CD4-positive, alpha-beta T cell (primary cell): ENCODE data around the gene SHISA4. TPM values are rescaled to one million over a fixed set of nuclear protein-coding genes. Genes with fewer than 3 reads are reported as not detected.

ENCODE experiments used
- ATAC-seq: fragments of 200-7000 bp; cut with Tn5 transposase; one replicate; pipeline ENCODE4 v1.10.0; 2022; ENCODE audit warnings: mild to moderate bottlenecking; ENCODE audit not compliant: poor library complexity
- CTCF ChIA-PET: fragments of 350-600 bp; sonication (Branson Sonifier 250); formaldehyde crosslinking; loops from one replicate; lab custom pipeline; 2021; ENCODE audit warnings: antibody characterized with exemption, inconsistent platforms; lab: Charles Lee
- POLR2A ChIA-PET: fragments of 350-600 bp; sonication (Branson Sonifier 250); formaldehyde crosslinking; loops from one replicate; lab custom pipeline; 2021; ENCODE audit warnings: antibody characterized with exemption, inconsistent platforms; lab: Charles Lee
- DNase-seq, 14 experiments: peaks; one replicate each; pipeline ENCODE4 v3.0.0-alpha.2; 2013 to 2020; ENCODE audit warnings: mixed read lengths in 2 of 14
- H3K27ac ChIP-seq, 2 donors: one replicate each; pipeline versions ENCODE4 v1.5.1 to v1.7.0; 2013; ENCODE audit warnings: low read length in 2 of 2, low read depth in 1 of 2, mild to moderate bottlenecking in 1 of 2
- H3K27me3 ChIP-seq, 2 experiments: 1 replicate in 1 of 2; 2 replicates in 1 of 2; pipeline versions ENCODE4 v1.6.1 to v1.7.0; 2013; ENCODE audit warnings: low read length in 2 of 2, control low read depth in 1 of 2, mild to moderate bottlenecking in 1 of 2, moderate library complexity in 1 of 2; ENCODE audit not compliant: insufficient read depth in 2 of 2, control insufficient read depth in 1 of 2
- H3K36me3 ChIP-seq: one replicate; pipeline ENCODE4 v1.6.1; 2013; ENCODE audit warnings: low read length, control low read depth; ENCODE audit not compliant: insufficient read depth
- H3K4me1 ChIP-seq: one replicate; pipeline ENCODE4 v1.6.1; 2013; ENCODE audit warnings: low read length, control low read depth; ENCODE audit not compliant: insufficient read depth
- H3K4me3 ChIP-seq: one replicate; pipeline ENCODE4 v1.5.1; 2013; ENCODE audit warnings: mild to moderate bottlenecking, low read length, moderate library complexity
- H3K9me3 ChIP-seq, 2 experiments: 1 replicate in 1 of 2; 2 replicates in 1 of 2; pipeline versions ENCODE4 v1.6.1 to v1.7.0; 2013; ENCODE audit warnings: low read length in 2 of 2, mild to moderate bottlenecking in 2 of 2, control low read depth in 1 of 2, moderate library complexity in 1 of 2; ENCODE audit not compliant: control insufficient read depth in 1 of 2, insufficient read depth in 1 of 2
- H3K27ac Mint-ChIP-seq: one replicate; pipeline ENCODE4 v1.8.0; 2020; ENCODE audit warnings: mixed read lengths
- H3K27me3 Mint-ChIP-seq: one replicate; pipeline ENCODE4 v1.8.0; 2021; ENCODE audit warnings: mixed read lengths
- H3K36me3 Mint-ChIP-seq: one replicate; pipeline ENCODE4 v1.8.0; 2021; ENCODE audit warnings: low read depth, mixed read lengths
- H3K4me1 Mint-ChIP-seq: one replicate; pipeline ENCODE4 v1.8.0; 2021; ENCODE audit warnings: low read depth, mixed read lengths
- H3K4me3 Mint-ChIP-seq: one replicate; pipeline ENCODE4 v1.8.0; 2020; ENCODE audit warnings: mild to moderate bottlenecking, mixed read lengths
- H3K9me3 Mint-ChIP-seq: one replicate; pipeline ENCODE4 v1.8.0; 2020; ENCODE audit warnings: mixed read lengths
- CTCF ChIP-seq: fragments of 200-600 bp; IDR thresholded peaks from one replicate; pipeline ENCODE4 v1.8.0; 2022; ENCODE audit warnings: antibody characterized with exemption, mild to moderate bottlenecking
- intact Hi-C, 2 experiments: fragments of 100-400 bp; cut with DNase I in 1 of 2; cut with micrococcal nuclease in 1 of 2; formaldehyde crosslinking; loops; one replicate each; pipeline versions ENCODE4 v1.15.1 to v1.9.0; 2023 to 2025; cut with DNase I, micrococcal nuclease
- total RNA-seq, 174 experiments: library from RNA in 2 of 174; stranded (reverse) in 2 of 174; gene quantifications; one replicate each; pipeline ENCODE4 v1.2.3 and lab custom pipeline; 2021 to 2026

SHISA4 gene
- total RNA-seq, 2 experiments from 2014 or later, result 0.19 TPM; not detected in 1

GRCh38 chr1:201895913-201896807 lies 7.5 kb downstream of the SHISA4 start:
- Histone ChIP-seq H3K36me3 (no peaks in the 10 kb centered on the region), H3K27ac (no peak overlapping the region), H3K4me1 (peaks cover 9% of the 10 kb centered on the region), H3K4me3 (no peak overlapping the region), H3K9me3 (peaks cover 0 to 7% of the 10 kb centered on the region in 2 experiments), H3K27me3 (peaks cover 4 to 14% of the 10 kb centered on the region in 2 experiments)
- DNase-seq, result peak; percentile 61 to 89 (median 74)
- peaks cover 47% of the 10 kb centered on the region for H3K27me3 Mint-ChIP-seq
- ATAC-seq, result peak; percentile 91
- H3K9me3 Mint-ChIP-seq, result no peaks in the 10 kb centered on the region
- POLR2A ChIA-PET, result interaction anchor here (0.6 to 1.6 kb wide), 7 partner anchors 8 to 130 kb away, joined by 3 to 4 read pairs (median 4); partner anchors contain the start of genes IPO9, RNPEP and TIMM17A
- intact Hi-C loops, result loop anchor here (1.0 to 5.0 kb wide), 4 partner anchors 61 to 241 kb away; partner anchors contain the start of gene TIMM17A (in 2 of the 2)
- peak overlapping the region; percentile 46 for H3K4me3 Mint-ChIP-seq
- H3K36me3 Mint-ChIP-seq, result no peaks in the 10 kb centered on the region
- CTCF ChIA-PET, result interaction anchor here (0.6 to 2.7 kb wide), 21 partner anchors 10 to 239 kb away, joined by 3 to 19 read pairs (median 4); partner anchors contain the start of genes LMOD1, RNPEP and TIMM17A
- H3K4me1 Mint-ChIP-seq, result peaks cover 7% of the 10 kb centered on the region
- TF ChIP-seq CTCF, result peak; percentile 77
- no peak overlapping the region for H3K27ac Mint-ChIP-seq

GRCh38 chr1:201896951-201897391 lies 8.3 kb downstream of the SHISA4 start:
- no peak overlapping the region for H3K4me3 ChIP-seq
- H3K27ac ChIP-seq, result no peak overlapping the region
- H3K27me3 ChIP-seq, result peaks cover 0 to 6% of the 10 kb centered on the region in 2 experiments
- ChIA-PET POLR2A (interaction anchor here (1.6 kb wide), 1 partner anchor 68 kb away, joined by 4 read pairs; the partner anchor contains the start of gene IPO9), CTCF (interaction anchor here (0.9 to 2.7 kb wide), 4 partner anchors 40 to 106 kb away, joined by 3 to 11 read pairs (median 5); no protein-coding TSS in a partner anchor)
- Mint-ChIP-seq H3K9me3 (no peaks in the 10 kb centered on the region), H3K27ac (no peak overlapping the region), H3K27me3 (peaks cover 39% of the 10 kb centered on the region), H3K4me1 (peaks cover 7% of the 10 kb centered on the region), H3K4me3 (no peak overlapping the region), H3K36me3 (no peaks in the 10 kb centered on the region)
- H3K36me3 ChIP-seq, result no peaks in the 10 kb centered on the region
- H3K9me3 ChIP-seq, result no peaks in the 10 kb centered on the region
- TF ChIP-seq CTCF, result no peak
- DNase-seq (no peak), ATAC-seq (no peak)
- intact Hi-C loops, result loop anchor here (1.0 to 5.0 kb wide), 4 partner anchors 60 to 240 kb away; partner anchors contain the start of gene TIMM17A (in 2 of the 2)
- peaks cover 9% of the 10 kb centered on the region for H3K4me1 ChIP-seq

- H3K27ac Mint-ChIP-seq, result no peak overlapping the region
- intact Hi-C loops, result loop anchor here (5.0 kb wide), 2 partner anchors 59 to 239 kb away; partner anchors contain the start of gene TIMM17A (in 2 of the 2)
- no peak for ATAC-seq
Measured at GRCh38 chr1:201898240-201898894, 9.7 kb downstream of the SHISA4 start.

More at GRCh38 chr1:201898240-201898894, 9.7 kb downstream of the SHISA4 start:
- no peak for DNase-seq
- no peak overlapping the region for H3K4me3 Mint-ChIP-seq
- POLR2A ChIA-PET, result no interaction called here
- H3K27me3 ChIP-seq, result no peaks in the 10 kb centered on the region
- no peak overlapping the region for H3K4me3 ChIP-seq
- no peaks in the 10 kb centered on the region for H3K36me3 Mint-ChIP-seq
- no peak for TF ChIP-seq CTCF
- H3K4me1 Mint-ChIP-seq, result peaks cover 7% of the 10 kb centered on the region
- peaks cover 9% of the 10 kb centered on the region for H3K4me1 ChIP-seq
- no peaks in the 10 kb centered on the region for H3K36me3 ChIP-seq
- peaks cover 25% of the 10 kb centered on the region for H3K27me3 Mint-ChIP-seq
- no peaks in the 10 kb centered on the region for H3K9me3 Mint-ChIP-seq
- H3K9me3 ChIP-seq, result no peaks in the 10 kb centered on the region
- CTCF ChIA-PET, result no interaction called here
- no peak overlapping the region for H3K27ac ChIP-seq
